NCI-H345 treated with DMSO at 0.1 percent for 48 hours (cell line): Measurements from ENCODE around the gene BIN1.

Experiments used
- DNase-seq: peaks from one replicate; lab custom pipeline; 2025; ENCODE audit not compliant: unreplicated experiment; lab: John Stamatoyannopoulos, UW

Gene BIN1

GRCh38 chr2:127092901-127093516, 13.9 kb downstream of the BIN1 start:
- no peak for DNase-seq

- no peak for DNase-seq
Measured at GRCh38 chr2:127092306-127092705, 14.6 kb downstream of the BIN1 start.

GRCh38 chr2:127091886-127092285, 15.1 kb downstream of the BIN1 start:
- DNase-seq: no peak

GRCh38 chr2:127091148-127091547, 15.8 kb downstream of the BIN1 start:
- no peak for DNase-seq

- DNase-seq: no peak
Measured at GRCh38 chr2:127090281-127091120, 16.5 kb downstream of the BIN1 start.

GRCh38 chr2:127089478-127090235, 17.3 kb downstream of the BIN1 start:
- DNase-seq: no peak

- no peak for DNase-seq
Measured at GRCh38 chr2:127088706-127089105, 18.2 kb downstream of the BIN1 start.

- DNase-seq: no peak
Measured at GRCh38 chr2:127087791-127088495, 19.0 kb downstream of the BIN1 start.

GRCh38 chr2:127086990-127087790, 19.8 kb downstream of the BIN1 start:
- no peak for DNase-seq

GRCh38 chr2:127085317-127085681, 21.7 kb downstream of the BIN1 start:
- DNase-seq: no peak

GRCh38 chr2:127084611-127085316, 22.2 kb downstream of the BIN1 start:
- no peak for DNase-seq

- DNase-seq: no peak
Measured at GRCh38 chr2:127083819-127084503, 23.0 kb downstream of the BIN1 start.

- DNase-seq: no peak
Measured at GRCh38 chr2:127082974-127083373, 24.0 kb downstream of the BIN1 start.

- DNase-seq: no peak
Measured at GRCh38 chr2:127081826-127082633, 24.9 kb downstream of the BIN1 start.

GRCh38 chr2:127080938-127081755, 25.8 kb downstream of the BIN1 start:
- DNase-seq: no peak

- no peak for DNase-seq
Measured at GRCh38 chr2:127080226-127080937, 26.6 kb downstream of the BIN1 start.

GRCh38 chr2:127079358-127079920, 27.5 kb downstream of the BIN1 start:
- DNase-seq: no peak
